ENCODE measurements around the gene TMEM244. TPM values are rescaled to one million over a fixed set of nuclear protein-coding genes. Genes with fewer than 3 reads are reported as not detected.

The TMEM244 gene
- total RNA-seq, 2 donors from 2014 or later, result not detected

DNA sequence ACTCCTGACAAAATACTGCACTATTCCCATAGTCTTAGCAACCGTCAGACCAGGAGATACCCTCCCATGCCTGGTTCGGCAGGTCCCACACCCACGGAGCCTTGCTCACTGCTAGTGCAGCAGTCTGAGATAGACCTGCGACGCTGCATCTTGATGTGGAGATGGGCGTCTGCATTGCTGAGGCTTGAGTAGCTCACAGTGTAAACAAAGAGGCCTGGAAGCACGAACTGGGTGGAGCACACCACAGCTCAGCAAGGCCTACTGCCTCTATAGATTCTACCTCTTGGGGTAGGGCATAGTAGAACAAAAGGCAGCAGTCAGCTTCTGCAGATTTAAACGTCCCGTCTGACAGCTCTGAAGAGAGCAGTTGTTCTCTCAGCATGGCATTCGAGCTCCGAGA lies 25.4 kb downstream of the TMEM244 start:
- Histone ChIP-seq H3K36me3 (no peaks in the 10 kb centered on the region), H3K27me3 (replicated peaks; ENCODE audit: insufficient read depth) (no peaks in the 10 kb centered on the region), H3K4me1 (replicated peaks) (no peaks in the 10 kb centered on the region), H3K27ac (no peak overlapping the region), H3K4me3 (no peak overlapping the region), H3K9me3 (no peaks in the 10 kb centered on the region)
- TF ChIP-seq, protein P1, sequence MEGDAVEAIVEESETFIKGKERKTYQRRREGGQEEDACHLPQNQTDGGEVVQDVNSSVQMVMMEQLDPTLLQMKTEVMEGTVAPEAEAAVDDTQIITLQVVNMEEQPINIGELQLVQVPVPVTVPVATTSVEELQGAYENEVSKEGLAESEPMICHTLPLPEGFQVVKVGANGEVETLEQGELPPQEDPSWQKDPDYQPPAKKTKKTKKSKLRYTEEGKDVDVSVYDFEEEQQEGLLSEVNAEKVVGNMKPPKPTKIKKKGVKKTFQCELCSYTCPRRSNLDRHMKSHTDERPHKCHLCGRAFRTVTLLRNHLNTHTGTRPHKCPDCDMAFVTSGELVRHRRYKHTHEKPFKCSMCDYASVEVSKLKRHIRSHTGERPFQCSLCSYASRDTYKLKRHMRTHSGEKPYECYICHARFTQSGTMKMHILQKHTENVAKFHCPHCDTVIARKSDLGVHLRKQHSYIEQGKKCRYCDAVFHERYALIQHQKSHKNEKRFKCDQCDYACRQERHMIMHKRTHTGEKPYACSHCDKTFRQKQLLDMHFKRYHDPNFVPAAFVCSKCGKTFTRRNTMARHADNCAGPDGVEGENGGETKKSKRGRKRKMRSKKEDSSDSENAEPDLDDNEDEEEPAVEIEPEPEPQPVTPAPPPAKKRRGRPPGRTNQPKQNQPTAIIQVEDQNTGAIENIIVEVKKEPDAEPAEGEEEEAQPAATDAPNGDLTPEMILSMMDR (IDR thresholded peaks at IDR 0.05), result no peak
- TF ChIP-seq POLR2A (IDR thresholded peaks at IDR 0.05), result no peak
- TF ChIP-seq POLR2AphosphoS5 (IDR thresholded peaks at IDR 0.05), result no peak
- intact Hi-C loops (cut with DNase I), result no loop called here
- WGBS, result 61% methylated on average over 11 of the region's 11 CpGs
- DNase-seq (ENCODE audit: low spot score), result no peak

DNA sequence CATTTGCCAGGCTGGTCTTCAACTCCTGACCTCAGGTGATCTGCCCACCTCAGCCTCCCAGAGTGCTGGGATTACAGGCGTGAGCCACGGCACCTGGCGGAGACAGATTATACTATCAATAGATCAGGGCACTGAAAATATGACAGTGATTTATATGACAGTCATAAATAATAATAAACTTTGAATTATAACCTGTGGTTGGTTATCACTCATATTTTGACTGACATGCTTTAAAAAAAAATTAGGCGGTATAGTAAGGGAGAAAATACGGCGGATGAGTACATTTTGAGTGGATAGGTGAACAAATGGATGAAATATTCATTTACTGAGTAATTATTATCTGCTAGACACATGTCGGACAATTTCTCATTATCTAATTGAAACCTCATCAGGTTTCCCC lies 28.8 kb downstream of the TMEM244 start:
- Histone ChIP-seq H3K27me3 (replicated peaks; ENCODE audit: insufficient read depth) (no peaks in the 10 kb centered on the region), H3K9me3 (no peaks in the 10 kb centered on the region), H3K36me3 (no peaks in the 10 kb centered on the region), H3K4me3 (no peak overlapping the region), H3K27ac (no peak overlapping the region), H3K4me1 (replicated peaks) (no peaks in the 10 kb centered on the region)
- TF ChIP-seq POLR2A (IDR thresholded peaks at IDR 0.05) (no peak), POLR2AphosphoS5 (IDR thresholded peaks at IDR 0.05) (no peak)
- TF ChIP-seq, protein P1 (IDR thresholded peaks at IDR 0.05), result no peak
- intact Hi-C loops (cut with DNase I), result no loop called here
- 77% methylated on average over 7 of the region's 7 CpGs for WGBS
- no peak for DNase-seq (ENCODE audit: low spot score)

DNA sequence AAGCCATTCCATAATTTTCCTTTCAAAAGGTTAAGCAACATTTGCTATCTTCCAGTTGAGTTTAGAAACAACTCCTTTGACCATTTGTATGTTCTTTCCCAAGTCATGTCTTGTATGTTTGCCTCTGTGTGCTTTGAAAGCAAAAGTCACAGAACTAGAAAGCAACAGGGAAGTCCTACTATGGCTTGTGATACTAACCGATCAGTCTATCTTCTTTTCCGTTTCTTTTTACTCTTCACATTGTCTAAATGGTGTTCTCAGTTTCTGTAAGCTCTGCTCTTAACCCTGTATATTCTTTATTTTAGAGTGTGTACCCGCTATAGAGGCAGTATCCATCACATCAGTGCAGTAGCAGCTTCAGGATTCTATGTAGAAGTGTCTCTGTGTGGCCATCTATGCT lies 32.9 kb downstream of the TMEM244 start:
- intact Hi-C loops (cut with DNase I), result no loop called here
- WGBS, result 74% methylated on average over 3 of the region's 3 CpGs

DNA sequence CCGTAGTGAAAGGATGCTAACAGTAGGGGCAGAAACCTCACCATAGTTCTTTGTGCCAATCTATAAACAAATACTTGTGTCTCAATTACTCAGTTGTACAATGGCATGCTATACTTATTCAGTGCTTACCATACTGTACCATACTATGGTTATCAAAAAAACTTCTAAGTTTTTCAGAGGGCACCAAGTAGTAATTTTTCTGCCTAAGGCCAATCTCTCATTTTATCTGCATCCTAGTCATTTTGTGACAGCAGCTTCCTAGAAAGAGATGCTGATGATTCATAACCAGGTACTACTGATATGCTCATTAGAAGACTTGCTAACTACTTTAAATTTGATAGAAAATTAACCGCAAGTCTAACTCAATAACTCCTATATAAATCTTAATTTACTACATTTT lies 42.9 kb downstream of the TMEM244 start:
- Histone ChIP-seq H3K4me3 (no peak overlapping the region), H3K36me3 (no peaks in the 10 kb centered on the region), H3K27me3 (replicated peaks; ENCODE audit: insufficient read depth) (no peaks in the 10 kb centered on the region), H3K27ac (no peak overlapping the region), H3K9me3 (no peaks in the 10 kb centered on the region), H3K4me1 (replicated peaks) (no peaks in the 10 kb centered on the region)
- 73% methylated on average over 2 of the region's 2 CpGs for WGBS
- no peak for DNase-seq (ENCODE audit: low spot score)
- TF ChIP-seq, protein P1 (IDR thresholded peaks at IDR 0.05), result no peak
- TF ChIP-seq POLR2AphosphoS5 (IDR thresholded peaks at IDR 0.05) (no peak), POLR2A (IDR thresholded peaks at IDR 0.05) (no peak)
- intact Hi-C loops (cut with DNase I), result no loop called here

More for the DNA sequence above, 32.9 kb downstream of the TMEM244 start:
- H3K27me3 ChIP-seq (replicated peaks; ENCODE audit: insufficient read depth), result no peaks in the 10 kb centered on the region
- H3K4me1 ChIP-seq (replicated peaks), result no peaks in the 10 kb centered on the region
- H3K4me3 ChIP-seq, result no peak overlapping the region
- H3K27ac ChIP-seq, result no peak overlapping the region
- no peaks in the 10 kb centered on the region for H3K36me3 ChIP-seq
- no peak for TF ChIP-seq POLR2AphosphoS5 (IDR thresholded peaks at IDR 0.05)
- TF ChIP-seq POLR2A (IDR thresholded peaks at IDR 0.05), result no peak
- TF ChIP-seq, protein P1 (IDR thresholded peaks at IDR 0.05), result no peak
- no peak for DNase-seq (ENCODE audit: low spot score)
- no peaks in the 10 kb centered on the region for H3K9me3 ChIP-seq

DNA sequence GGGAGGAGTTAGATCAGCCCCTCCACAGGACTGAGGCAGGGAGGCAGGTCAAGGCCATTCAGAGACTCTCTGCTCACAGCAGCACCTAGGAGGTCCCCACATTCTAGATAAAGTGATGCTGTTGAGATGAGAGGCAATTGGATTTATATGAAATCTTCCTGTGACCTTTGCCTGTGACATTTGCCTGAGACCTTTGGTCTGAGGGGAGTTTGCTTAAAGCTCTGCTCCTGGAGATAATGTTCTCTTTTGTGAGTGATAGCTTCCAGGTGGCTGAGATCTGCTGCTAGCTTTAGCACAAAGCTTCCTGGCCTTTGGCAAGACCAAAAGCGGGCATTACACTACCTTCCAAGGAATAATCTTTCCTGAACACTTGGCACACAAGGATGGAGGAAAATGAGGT lies 43.3 kb downstream of the TMEM244 start:
- Histone ChIP-seq H3K4me1 (replicated peaks) (no peaks in the 10 kb centered on the region), H3K27ac (no peak overlapping the region), H3K27me3 (replicated peaks; ENCODE audit: insufficient read depth) (no peaks in the 10 kb centered on the region), H3K9me3 (no peaks in the 10 kb centered on the region), H3K4me3 (no peak overlapping the region), H3K36me3 (no peaks in the 10 kb centered on the region)
- TF ChIP-seq POLR2AphosphoS5 (IDR thresholded peaks at IDR 0.05) (no peak), POLR2A (IDR thresholded peaks at IDR 0.05) (no peak)
- TF ChIP-seq, protein P1 (IDR thresholded peaks at IDR 0.05), result no peak
- DNase-seq (ENCODE audit: low spot score), result no peak
- intact Hi-C loops (cut with DNase I), result no loop called here
- 100% methylated on average over 1 of the region's 1 CpG for WGBS

Data from prostate gland (tissue), 2 donors.